ENCODE data around the gene LCP2. TPM values are rescaled to one million over a fixed set of nuclear protein-coding genes. Genes with fewer than 3 reads are reported as not detected.

The LCP2 gene
- total and polyA plus RNA-seq, 2 of the 8 experiments (the other 6 are each of a cell fraction or from before 2014, with no cell fraction given), result 0.26 to 0.33 TPM

- Histone ChIP-seq H3K56ac (replicated peaks; ENCODE audit: insufficient read length, low read depth, low read length) (no peak overlapping the region), H2AK5ac (ENCODE audit: low read depth, low read length) (no peak overlapping the region), H3K4me2 (ENCODE audit: insufficient read depth in 1 of 2, low read depth in 2 of 2, low read length in 2 of 2) (no peak overlapping the region), H3K79me1 (ENCODE audit: low read depth, low read length) (no peaks in the 10 kb centered on the region), H3K23ac (ENCODE audit: insufficient read length) (no peak overlapping the region), H2BK120ac (replicated peaks; ENCODE audit: low read depth, low read length) (no peak overlapping the region), H3K9me3 (ENCODE audit: insufficient read depth in 2 of 2, low read depth in 1 of 2, low read length in 1 of 2) (no peaks in the 10 kb centered on the region), H3K23me2 (ENCODE audit: low read depth, low read length) (no peaks in the 10 kb centered on the region), H2BK20ac (ENCODE audit: low read length) (no peak overlapping the region), H2BK12ac (ENCODE audit: low read depth, low read length) (no peak overlapping the region), H3K36me3 (ENCODE audit: control insufficient read depth in 2 of 4, insufficient read depth in 4 of 4, low read length in 3 of 4) (no peaks in the 10 kb centered on the region), H3K27me3 (replicated peaks in 1 of 4; ENCODE audit: control insufficient read depth in 3 of 4, extremely low read depth in 1 of 4, insufficient read depth in 3 of 4, low read length in 3 of 4) (no peaks in the 10 kb centered on the region), H4K5ac (ENCODE audit: insufficient read length, low read depth, low read length) (no peak overlapping the region), H3K9ac (replicated peaks in 1 of 4; ENCODE audit: extremely low read depth in 1 of 4, low read depth in 3 of 4, low read length in 3 of 4) (no peak overlapping the region), H2AFZ (ENCODE audit: low read length) (no peak overlapping the region), H4K20me1 (replicated peaks in 1 of 2; ENCODE audit: control insufficient read depth in 1 of 2, insufficient read depth in 2 of 2, low read length in 2 of 2) (no peaks in the 10 kb centered on the region), H3K4ac (replicated peaks; ENCODE audit: insufficient read length, low read depth, low read length) (no peak overlapping the region), H3K4me1 (replicated peaks in 1 of 4; ENCODE audit: control insufficient read depth in 3 of 4, insufficient read depth in 4 of 4, low read length in 3 of 4) (peaks cover 6 to 12% (median 8%) of the 10 kb centered on the region in 4 experiments; a peak in 4 of 7 replicates), H4K8ac (ENCODE audit: extremely low read depth, insufficient read depth, low read length) (no peak overlapping the region), H3K27ac (ENCODE audit: low read depth, low read length) (no peak overlapping the region), H3K4me3 (ENCODE audit: extremely low read depth in 1 of 4, insufficient read depth in 2 of 4, low read depth in 3 of 4, low read length in 4 of 4) (no peak overlapping the region), H3K14ac (ENCODE audit: insufficient read length) (no peak overlapping the region), H3K79me2 (ENCODE audit: control insufficient read depth in 1 of 2, insufficient read depth in 2 of 2, low read length in 2 of 2) (no peaks in the 10 kb centered on the region), H2BK15ac (ENCODE audit: low read length) (no peak overlapping the region), H2BK5ac (ENCODE audit: low read depth, low read length) (no peak overlapping the region), H4K91ac (replicated peaks; ENCODE audit: insufficient read length, low read length) (no peak overlapping the region), H3K18ac (ENCODE audit: extremely low read depth, low read length) (no peak overlapping the region)
- ChIA-PET POLR2A (ENCODE audit: partially characterized antibody) (interaction anchor here (0.6 kb wide), 1 partner anchor 1326 kb away, joined by 3 read pairs; no protein-coding TSS in a partner anchor), CTCF (ENCODE audit: partially characterized antibody) (interaction anchor here (0.7 to 3.3 kb wide), 7 partner anchors 12 to 173 kb away, joined by 3 to 18 read pairs (median 4); no protein-coding TSS in a partner anchor)
- no peak for FAIRE-seq
- 86% methylated on average over 15 of the region's 15 CpGs; no CpG with 5 or more reads in 1 of the 2 experiments for WGBS, 2 experiments (ENCODE audit: extremely low coverage in 1 of 2, insufficient coverage in 1 of 2, insufficient read length in 1 of 2, insufficient replicate concordance in 2 of 2, low coverage in 1 of 2, low lambda C conversion rate in 2 of 2, missing lambda C conversion rate in 1 of 2)
- peak in 1 of 2 experiments; percentile 41 for DNase-seq (ENCODE audit: low read depth in 1 of 2, low spot score in 2 of 2)
- TF ChIP-seq KDM4A (IDR thresholded peaks at IDR 0.05; ENCODE audit: low read depth, low read length, severe bottlenecking) (no peak), CBX5 (IDR thresholded peaks at IDR 0.05; ENCODE audit: low read depth, low read length) (no peak), ATF2 (IDR thresholded peaks at IDR 0.05; ENCODE audit: low read length) (no peak), RFX5 (IDR thresholded peaks at IDR 0.05; ENCODE audit: borderline replicate concordance, low read depth, low read length) (no peak), CHD2 (IDR thresholded peaks at IDR 0.05; ENCODE audit: low read length) (no peak), POLR2A (IDR thresholded peaks at IDR 0.05; ENCODE audit: control extremely low read depth in 1 of 2, low read depth in 2 of 2, low read length in 2 of 2) (no peak), SAP30 (IDR thresholded peaks at IDR 0.05; ENCODE audit: insufficient read depth, insufficient replicate concordance, low read length) (no peak), NRF1 (IDR thresholded peaks at IDR 0.05; ENCODE audit: low read depth, low read length) (no peak), HDAC2 (IDR thresholded peaks at IDR 0.05; ENCODE audit: borderline replicate concordance in 1 of 2, low read depth in 2 of 2, low read length in 2 of 2) (no peak)
These were observed 35.2 kb downstream of the LCP2 start for GRCh38 chr5:170262061-170263045.

Data from H1 (cell line).